HCT116 (cell line): ENCODE measurements around the gene POLR2A. TPM values are rescaled to one million over a fixed set of nuclear protein-coding genes. Genes with fewer than 3 reads are reported as not detected.
"Not testable (repeated sequence)": the region's sequence is repeated elsewhere in the genome, so short reads cannot be mapped to it uniquely, and the experiment has no call there.

Experiments used
- ATAC-seq: fragments of 200-7000 bp; cut with Tn5 transposase; 2 replicates; pipeline ENCODE4 v1.9.1; 2020; ENCODE audit warnings: mild to moderate bottlenecking, moderate library complexity
- BruUV-seq: library from RNA; stranded (reverse); fragments of 400-500 nt; replicated peaks from 2 replicates; lab custom pipeline; 2021; lab: Mats Ljungman, UMichigan
- CTCF ChIA-PET: fragments of 300-600 bp; sonication (Branson Sonifier 250); formaldehyde crosslinking; loops from one replicate; lab custom pipeline; 2021; ENCODE audit warnings: antibody characterized with exemption; lab: Charles Lee
- POLR2A ChIA-PET: fragments of 300-600, 350-600 bp; sonication (Branson Sonifier 250); formaldehyde crosslinking; loops from one replicate; lab custom pipeline; 2021; ENCODE audit warnings: antibody characterized with exemption; lab: Charles Lee
- RAD21 ChIA-PET, 2 experiments: fragments of 300-600 bp; sonication (Branson Sonifier 250); formaldehyde crosslinking; loops; one replicate each; lab custom pipeline; 2023; ENCODE audit warnings: low total read pairs in 2 of 2; ENCODE audit not compliant: uncharacterized antibody in 2 of 2, unreplicated experiment in 2 of 2, low non-redundant PET in 1 of 2; lab: Charles Lee
- DNase-seq: peaks from one replicate; pipeline ENCODE4 v3.0.0-alpha.2; 2010; ENCODE audit warnings: low read depth, low spot score
- H2AFZ ChIP-seq: fragments of 200-600 bp; shearing (Covaris generic), sonication (generic); 2 replicates; pipeline ENCODE4 v1.6.1; 2017; ENCODE audit warnings: low read depth, mixed run types, mixed read lengths, antibody characterized with exemption, low read length; ENCODE audit not compliant: poor library complexity, severe bottlenecking
- H3K27ac ChIP-seq: 2 replicates; pipeline ENCODE4 v1.5.1; 2012; ENCODE audit warnings: low read depth, low read length
- H3K27me3 ChIP-seq: fragments of 200-600 bp; sonication (generic); 2 replicates; pipeline ENCODE4 v1.6.1; 2016; ENCODE audit warnings: mixed run types, low read length, mixed read lengths; ENCODE audit not compliant: insufficient read depth
- H3K36me3 ChIP-seq, 2 experiments: fragments of 200-500 bp in 1 of 2; fragments of 200-600 bp in 1 of 2; sonication (Bioruptor generic) in 1 of 2; sonication (generic) in 1 of 2; 2 replicates each; pipeline versions ENCODE4 v1.5.1 to v1.6.1; 2014 to 2016; ENCODE audit warnings: low read length in 2 of 2, inconsistent platforms in 1 of 2, mixed read lengths in 1 of 2, mixed run types in 1 of 2; ENCODE audit not compliant: insufficient read depth in 2 of 2, control insufficient read depth in 1 of 2
- H3K4me1 ChIP-seq, 2 experiments: fragments of 200-600 bp in 1 of 2; sonication (generic) in 1 of 2; 2 replicates each; pipeline versions ENCODE4 v1.5.1 to v1.6.1; 2012 to 2017; ENCODE audit warnings: low read length in 2 of 2, inconsistent platforms in 1 of 2, mild to moderate bottlenecking in 1 of 2, mixed read lengths in 1 of 2, mixed run types in 1 of 2, moderate library complexity in 1 of 2; ENCODE audit not compliant: insufficient read depth in 2 of 2, control insufficient read depth in 1 of 2
- H3K4me2 ChIP-seq: fragments of 200-600 bp; sonication (generic); 2 replicates; pipeline ENCODE4 v1.6.1; 2017; ENCODE audit warnings: mixed run types, low read length, mixed read lengths
- H3K4me3 ChIP-seq, 2 experiments: fragments of 200-600 bp in 1 of 2; sonication (generic) in 1 of 2; replicated peaks in 1 of 2; 2 replicates each; pipeline ENCODE4 v1.5.1; 2011 to 2016; ENCODE audit warnings: low read length in 2 of 2, control low read depth in 1 of 2, low read depth in 1 of 2, mild to moderate bottlenecking in 1 of 2, mixed read lengths in 1 of 2, mixed run types in 1 of 2
- H3K79me2 ChIP-seq: fragments of 200-600 bp; sonication (generic); 2 replicates; pipeline ENCODE4 v1.6.1; 2017; ENCODE audit warnings: mild to moderate bottlenecking, mixed run types, low read length, moderate library complexity, mixed read lengths; ENCODE audit not compliant: insufficient read depth
- H3K9ac ChIP-seq: fragments of 200-600 bp; sonication (generic); 2 replicates; pipeline ENCODE4 v1.6.1; 2016; ENCODE audit warnings: low read length, mixed read lengths
- H3K9me2 ChIP-seq: fragments of 200-600 bp; sonication (generic), shearing (Covaris generic); 2 replicates; pipeline ENCODE4 v1.6.1; 2017; ENCODE audit warnings: mixed run types, mild to moderate bottlenecking, moderate library complexity; ENCODE audit not compliant: insufficient read depth
- H3K9me3 ChIP-seq, 2 experiments: fragments of 200-500 bp in 1 of 2; fragments of 200-600 bp in 1 of 2; sonication (Bioruptor generic) in 1 of 2; sonication (generic) in 1 of 2; 2 replicates each; pipeline ENCODE4 v1.6.1; 2014 to 2017; ENCODE audit warnings: low read length in 2 of 2, mixed read lengths in 2 of 2, inconsistent platforms in 1 of 2, low read depth in 1 of 2, mild to moderate bottlenecking in 1 of 2, mixed run types in 1 of 2, moderate library complexity in 1 of 2; ENCODE audit not compliant: control insufficient read depth in 1 of 2, insufficient read depth in 1 of 2
- H4K20me1 ChIP-seq: fragments of 200-600 bp; sonication (generic), shearing (Covaris generic); 2 replicates; pipeline ENCODE4 v1.6.1; 2017; ENCODE audit warnings: mixed run types, mild to moderate bottlenecking, moderate library complexity; ENCODE audit not compliant: insufficient read depth
- EGR1 ChIP-seq: IDR thresholded peaks from 2 replicates; pipeline ENCODE4 v1.6.1; 2012; ENCODE audit warnings: low read depth
- ELF1 ChIP-seq: IDR thresholded peaks from 2 replicates; pipeline ENCODE4 v1.6.1; 2012; ENCODE audit warnings: low read depth, borderline replicate concordance
- EZH2 ChIP-seq: fragments of 200-600 bp; sonication (generic); IDR thresholded peaks from 2 replicates; pipeline ENCODE4 v1.6.1; 2017; ENCODE audit warnings: antibody characterized with exemption, mixed run types
- EZH2phosphoT487 ChIP-seq: fragments of 200-600 bp; IDR thresholded peaks from 2 replicates; pipeline ENCODE4 v1.6.1; 2018; ENCODE audit warnings: antibody characterized with exemption, borderline replicate concordance
- FOSL1 ChIP-seq: IDR thresholded peaks from 2 replicates; pipeline ENCODE4 v1.6.1; 2012; ENCODE audit warnings: low read depth
- POLR2A ChIP-seq: IDR thresholded peaks from 2 replicates; pipeline ENCODE4 v1.7.0; 2011; ENCODE audit warnings: borderline replicate concordance; ENCODE audit not compliant: insufficient read depth, insufficient read length; ENCODE audit errors: extremely low read depth
- POLR2AphosphoS5 ChIP-seq: IDR thresholded peaks from 2 replicates; pipeline ENCODE4 v1.6.1; 2011; ENCODE audit warnings: mild to moderate bottlenecking, low read depth, low read length, moderate library complexity
- SRF ChIP-seq: IDR thresholded peaks from 2 replicates; pipeline ENCODE4 v1.6.1; 2012; ENCODE audit warnings: low read depth
- TCF7L2 ChIP-seq: IDR thresholded peaks from 2 replicates; pipeline ENCODE4 v1.7.0; 2011; ENCODE audit warnings: borderline replicate concordance, inconsistent platforms; ENCODE audit not compliant: insufficient read depth, insufficient read length; ENCODE audit errors: extremely low read depth
- YY1 ChIP-seq: IDR thresholded peaks from 2 replicates; pipeline ENCODE4 v1.6.1; 2011; ENCODE audit warnings: low read length, low read depth, moderate library complexity, mild to moderate bottlenecking; ENCODE audit not compliant: insufficient replicate concordance; ENCODE audit errors: extremely low read depth
- ZNF274 ChIP-seq: fragments of 200-500 bp; sonication (Bioruptor generic); IDR thresholded peaks from 2 replicates; pipeline ENCODE4 v1.6.1; 2014; ENCODE audit warnings: mild to moderate bottlenecking, low read depth, low read length, inconsistent platforms
- intact Hi-C: fragments of 100-400 bp; cut with micrococcal nuclease; formaldehyde crosslinking; loops from 2 replicates; pipeline ENCODE4 v1.10.0; 2022
- total RNA-seq: library from RNA; stranded (reverse); gene quantifications from one replicate; pipeline ENCODE4 v1.2.1, GENCODE V29; 2021; ENCODE audit not compliant: unreplicated experiment
- TF ChIP-seq, protein P1 (sequence below): IDR thresholded peaks from 2 replicates; pipeline ENCODE4 v1.6.1; 2012; ENCODE audit warnings: low read depth
- TF ChIP-seq, protein P2 (sequence below): IDR thresholded peaks from 2 replicates; pipeline ENCODE4 v1.6.1; 2012
- TF ChIP-seq, protein P3 (sequence below): IDR thresholded peaks from 2 replicates; pipeline ENCODE4 v1.6.1; 2012

POLR2A gene
- total RNA-seq, 1 experiment from 2014 or later, result 205 TPM

DNA sequence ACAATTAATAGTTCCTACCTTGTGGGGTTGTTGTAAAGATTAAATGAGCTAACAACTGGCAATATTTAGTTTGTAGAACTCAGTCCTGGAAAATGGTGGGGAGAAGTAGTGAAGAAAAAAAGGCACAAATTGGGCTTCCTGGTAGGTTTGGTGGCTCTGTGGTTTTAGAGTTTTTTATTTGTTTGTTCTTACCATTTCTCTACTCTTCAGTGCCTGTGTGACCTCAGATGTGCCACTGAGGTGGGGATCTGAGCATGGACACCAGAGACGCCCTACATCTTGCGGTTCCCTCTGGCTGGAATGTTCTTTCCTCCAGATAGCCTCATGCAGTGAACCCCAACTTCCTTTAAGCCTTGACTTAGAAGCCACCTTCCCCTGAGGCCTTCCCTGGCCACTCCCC, 12.4 kb upstream of the POLR2A start:
- intact Hi-C loops, result no loop called here
- H3K9me3 ChIP-seq, result no peaks in the 10 kb centered on the region
- ChIA-PET CTCF (no interaction called here), RAD21 (interaction anchor here in 1 of 2 experiments (0.6 kb wide), 1 partner anchor 29 kb away, joined by 3 read pairs; no protein-coding TSS in a partner anchor), POLR2A (no interaction called here)
- no TSS peak for BruUV-seq
- H3K9ac ChIP-seq, result no peak overlapping the region
- H3K27me3 ChIP-seq, result no peaks in the 10 kb centered on the region
- no peaks in the 10 kb centered on the region for H3K9me2 ChIP-seq
- H3K4me1 ChIP-seq, result peaks cover 8 to 15% of the 10 kb centered on the region in 2 experiments
- H3K4me2 ChIP-seq, result no peak overlapping the region
- peaks cover 19% of the 10 kb centered on the region; the same call in 1 of the 2 replicates for H3K79me2 ChIP-seq
- H3K36me3 ChIP-seq, result no peaks in the 10 kb centered on the region
- ATAC-seq (no peak), DNase-seq (no peak)
- H3K27ac ChIP-seq, result no peak overlapping the region
- no peaks in the 10 kb centered on the region for H4K20me1 ChIP-seq
- no peak overlapping the region for H3K4me3 ChIP-seq
- no peak overlapping the region for H2AFZ ChIP-seq
- TF ChIP-seq, protein P1, sequence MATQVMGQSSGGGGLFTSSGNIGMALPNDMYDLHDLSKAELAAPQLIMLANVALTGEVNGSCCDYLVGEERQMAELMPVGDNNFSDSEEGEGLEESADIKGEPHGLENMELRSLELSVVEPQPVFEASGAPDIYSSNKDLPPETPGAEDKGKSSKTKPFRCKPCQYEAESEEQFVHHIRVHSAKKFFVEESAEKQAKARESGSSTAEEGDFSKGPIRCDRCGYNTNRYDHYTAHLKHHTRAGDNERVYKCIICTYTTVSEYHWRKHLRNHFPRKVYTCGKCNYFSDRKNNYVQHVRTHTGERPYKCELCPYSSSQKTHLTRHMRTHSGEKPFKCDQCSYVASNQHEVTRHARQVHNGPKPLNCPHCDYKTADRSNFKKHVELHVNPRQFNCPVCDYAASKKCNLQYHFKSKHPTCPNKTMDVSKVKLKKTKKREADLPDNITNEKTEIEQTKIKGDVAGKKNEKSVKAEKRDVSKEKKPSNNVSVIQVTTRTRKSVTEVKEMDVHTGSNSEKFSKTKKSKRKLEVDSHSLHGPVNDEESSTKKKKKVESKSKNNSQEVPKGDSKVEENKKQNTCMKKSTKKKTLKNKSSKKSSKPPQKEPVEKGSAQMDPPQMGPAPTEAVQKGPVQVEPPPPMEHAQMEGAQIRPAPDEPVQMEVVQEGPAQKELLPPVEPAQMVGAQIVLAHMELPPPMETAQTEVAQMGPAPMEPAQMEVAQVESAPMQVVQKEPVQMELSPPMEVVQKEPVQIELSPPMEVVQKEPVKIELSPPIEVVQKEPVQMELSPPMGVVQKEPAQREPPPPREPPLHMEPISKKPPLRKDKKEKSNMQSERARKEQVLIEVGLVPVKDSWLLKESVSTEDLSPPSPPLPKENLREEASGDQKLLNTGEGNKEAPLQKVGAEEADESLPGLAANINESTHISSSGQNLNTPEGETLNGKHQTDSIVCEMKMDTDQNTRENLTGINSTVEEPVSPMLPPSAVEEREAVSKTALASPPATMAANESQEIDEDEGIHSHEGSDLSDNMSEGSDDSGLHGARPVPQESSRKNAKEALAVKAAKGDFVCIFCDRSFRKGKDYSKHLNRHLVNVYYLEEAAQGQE, result no peak
- TF ChIP-seq EGR1, result no peak
- TF ChIP-seq, protein P2, sequence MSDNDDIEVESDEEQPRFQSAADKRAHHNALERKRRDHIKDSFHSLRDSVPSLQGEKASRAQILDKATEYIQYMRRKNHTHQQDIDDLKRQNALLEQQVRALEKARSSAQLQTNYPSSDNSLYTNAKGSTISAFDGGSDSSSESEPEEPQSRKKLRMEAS, result no peak
- no peak for TF ChIP-seq TCF7L2
- TF ChIP-seq POLR2AphosphoS5, result no peak
- TF ChIP-seq, protein P3, sequence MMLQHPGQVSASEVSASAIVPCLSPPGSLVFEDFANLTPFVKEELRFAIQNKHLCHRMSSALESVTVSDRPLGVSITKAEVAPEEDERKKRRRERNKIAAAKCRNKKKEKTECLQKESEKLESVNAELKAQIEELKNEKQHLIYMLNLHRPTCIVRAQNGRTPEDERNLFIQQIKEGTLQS, result no peak
- no peak for TF ChIP-seq EZH2
- TF ChIP-seq SRF, result no peak
- TF ChIP-seq ELF1, result no peak
- no peak for TF ChIP-seq YY1
- no peak for TF ChIP-seq POLR2A
- TF ChIP-seq EZH2phosphoT487, result no peak
- no peak for TF ChIP-seq FOSL1
- TF ChIP-seq ZNF274, result no peak

DNA sequence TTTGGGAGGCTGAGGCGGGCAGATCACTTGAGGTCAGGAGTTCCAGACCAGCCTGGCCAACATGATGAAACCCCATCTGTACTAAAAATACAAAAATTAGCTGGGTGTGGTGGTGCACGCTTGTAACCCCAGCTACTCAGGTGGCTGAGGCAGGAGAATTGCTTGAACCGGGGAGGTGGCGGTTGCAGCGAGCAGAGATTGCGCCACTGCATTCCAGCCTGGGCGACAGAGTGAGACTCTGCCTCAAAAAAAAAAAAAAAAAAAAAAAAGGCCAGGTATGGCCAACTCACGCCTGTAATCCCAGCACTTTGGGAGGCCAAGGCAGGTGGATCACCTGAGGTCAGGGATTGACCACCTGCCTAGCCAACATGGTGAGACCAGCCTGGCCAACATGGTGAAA, 9.4 kb upstream of the POLR2A start:
- Histone ChIP-seq H3K4me1 (peaks cover 22 to 34% of the 10 kb centered on the region in 2 experiments), H3K79me2 (peaks cover 40% of the 10 kb centered on the region)
- H3K9me3 ChIP-seq, H3K27me3 ChIP-seq, H3K36me3 ChIP-seq, intact Hi-C loops, H2AFZ ChIP-seq, H4K20me1 ChIP-seq, H3K9me2 ChIP-seq, DNase-seq, H3K4me3 ChIP-seq, H3K9ac ChIP-seq, CTCF ChIA-PET, ATAC-seq, RAD21 ChIA-PET, BruUV-seq, H3K4me2 ChIP-seq, H3K27ac ChIP-seq: not testable (repeated sequence)
- POLR2A ChIA-PET, result interaction anchor here (1.6 kb wide), 1 partner anchor 10 kb away, joined by 7 read pairs; the partner anchor contains the start of gene POLR2A
